ENCODE measurements around the gene CC2D2A.
"Not testable (repeated sequence)": the region's sequence is repeated elsewhere in the genome, so short reads cannot be mapped to it uniquely, and the experiment has no call there.

The CC2D2A gene

DNA sequence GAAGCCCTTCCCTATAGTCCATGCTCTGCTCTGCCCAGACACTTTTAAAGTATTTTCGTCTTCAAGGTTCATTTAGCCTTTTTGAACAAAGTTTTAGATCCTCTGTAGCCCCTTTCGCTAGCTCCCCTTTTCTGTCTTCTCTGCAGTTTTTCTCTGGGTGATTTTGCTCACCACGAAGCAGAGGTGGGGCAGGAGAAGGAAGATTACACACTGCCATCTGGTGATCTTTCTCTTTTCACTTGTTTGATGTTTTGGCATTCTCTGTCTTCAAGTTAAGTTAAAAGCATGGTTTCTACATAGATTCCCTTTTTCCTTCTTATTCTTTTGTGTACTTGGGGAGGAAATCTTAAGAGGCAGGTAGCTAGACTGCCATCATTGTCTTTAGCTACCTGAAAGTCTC is 43.9 kb downstream of the CC2D2A start:
- DNase-seq (ENCODE audit: low read depth in 4 of 4, low spot score in 1 of 4): no peak

DNA sequence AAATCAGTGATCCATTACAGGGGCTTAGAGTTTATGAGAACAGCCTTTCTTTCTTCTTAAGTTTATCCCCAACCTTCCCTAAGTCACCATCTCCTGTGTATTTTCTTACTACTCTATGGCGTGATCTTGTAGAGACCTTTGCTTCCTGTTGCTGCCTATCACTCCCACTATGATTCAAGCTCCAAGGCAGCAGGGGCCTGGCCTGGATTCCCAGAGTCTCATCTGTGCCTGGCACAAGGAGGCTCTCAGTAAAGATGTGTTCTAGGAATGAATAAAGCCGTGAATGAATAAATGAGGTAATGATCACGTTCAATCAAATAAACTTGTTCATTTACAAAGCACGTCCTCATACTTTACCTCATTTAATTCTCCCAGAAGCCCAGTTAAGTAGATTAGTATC is 45.4 kb downstream of the CC2D2A start:
- DNase-seq (ENCODE audit: low read depth in 4 of 4, low spot score in 1 of 4): no peak

GRCh38 chr4:15516494-15516893 is 46.8 kb downstream of the CC2D2A start:
- DNase-seq (ENCODE audit: low read depth in 4 of 4, low spot score in 1 of 4): no peak

- DNase-seq (ENCODE audit: low read depth in 4 of 4, low spot score in 1 of 4): not testable (repeated sequence)
These were observed 48.0 kb downstream of the CC2D2A start for GRCh38 chr4:15517681-15518080.

GRCh38 chr4:15521442-15522039 is 51.9 kb downstream of the CC2D2A start:
- DNase-seq (ENCODE audit: low read depth in 4 of 4, low spot score in 1 of 4): no peak

GRCh38 chr4:15525080-15525479 is 55.4 kb downstream of the CC2D2A start:
- no peak for DNase-seq (ENCODE audit: low read depth in 4 of 4, low spot score in 1 of 4)

DNA sequence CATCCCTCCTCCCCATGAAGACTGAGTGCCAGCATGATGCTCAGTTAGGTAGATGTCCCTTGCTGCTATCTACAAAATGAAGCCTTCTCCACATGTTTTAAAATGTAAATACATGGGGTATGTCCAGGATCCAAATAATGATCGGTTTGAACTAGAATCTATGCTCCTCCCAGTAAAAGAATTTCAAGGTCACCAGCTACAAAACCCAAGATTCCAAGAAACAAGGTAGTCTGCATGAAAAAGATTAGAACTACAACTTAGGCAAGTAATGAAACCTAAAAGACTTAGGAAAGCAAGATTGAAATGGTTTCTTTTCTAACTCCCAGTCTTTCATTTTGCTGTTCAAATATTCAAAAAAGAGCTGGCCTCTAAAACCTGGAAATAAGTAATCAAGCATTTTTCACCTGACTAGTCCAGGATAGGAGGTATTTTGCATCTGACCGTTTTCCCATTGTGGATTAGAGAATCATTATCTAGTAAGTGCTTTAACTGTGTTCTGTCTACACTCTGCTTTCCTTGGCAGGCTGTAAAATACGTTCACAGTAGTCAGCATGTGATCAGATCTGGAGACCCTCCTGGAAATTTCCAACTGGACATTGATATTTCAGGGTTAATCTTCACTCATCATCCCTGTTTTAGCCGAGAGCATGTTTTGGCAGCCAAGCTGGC is 57.4 kb downstream of the CC2D2A start:
- DNase-seq (ENCODE audit: low read depth in 4 of 4, low spot score in 1 of 4): no peak

GRCh38 chr4:15531792-15532191 is 62.1 kb downstream of the CC2D2A start:
- DNase-seq (ENCODE audit: low read depth in 4 of 4, low spot score in 1 of 4): no peak

- DNase-seq (ENCODE audit: low read depth in 4 of 4, low spot score in 1 of 4): no peak
These were observed 64.1 kb downstream of the CC2D2A start for GRCh38 chr4:15533817-15534216.

DNA sequence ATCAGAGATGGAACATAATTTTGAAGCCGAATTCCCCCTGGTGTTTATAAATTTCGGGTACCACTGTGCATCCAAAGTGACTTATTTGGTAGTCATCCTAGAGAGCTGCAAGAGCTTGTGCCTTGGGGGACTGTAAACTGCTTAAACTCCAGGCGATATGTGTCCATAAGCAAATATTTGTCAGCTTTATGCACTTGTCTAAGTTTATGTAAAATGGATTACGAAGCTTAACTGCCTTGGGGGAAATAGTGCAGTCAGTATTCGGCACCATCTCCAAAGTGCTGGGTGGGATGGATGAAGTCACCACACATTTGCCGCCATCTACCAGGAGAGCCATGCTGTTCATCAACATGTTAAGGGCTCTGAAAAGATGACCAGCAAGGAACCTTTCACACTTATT is 65.9 kb downstream of the CC2D2A start:
- no peak for DNase-seq (ENCODE audit: low read depth in 4 of 4, low spot score in 1 of 4)

DNA sequence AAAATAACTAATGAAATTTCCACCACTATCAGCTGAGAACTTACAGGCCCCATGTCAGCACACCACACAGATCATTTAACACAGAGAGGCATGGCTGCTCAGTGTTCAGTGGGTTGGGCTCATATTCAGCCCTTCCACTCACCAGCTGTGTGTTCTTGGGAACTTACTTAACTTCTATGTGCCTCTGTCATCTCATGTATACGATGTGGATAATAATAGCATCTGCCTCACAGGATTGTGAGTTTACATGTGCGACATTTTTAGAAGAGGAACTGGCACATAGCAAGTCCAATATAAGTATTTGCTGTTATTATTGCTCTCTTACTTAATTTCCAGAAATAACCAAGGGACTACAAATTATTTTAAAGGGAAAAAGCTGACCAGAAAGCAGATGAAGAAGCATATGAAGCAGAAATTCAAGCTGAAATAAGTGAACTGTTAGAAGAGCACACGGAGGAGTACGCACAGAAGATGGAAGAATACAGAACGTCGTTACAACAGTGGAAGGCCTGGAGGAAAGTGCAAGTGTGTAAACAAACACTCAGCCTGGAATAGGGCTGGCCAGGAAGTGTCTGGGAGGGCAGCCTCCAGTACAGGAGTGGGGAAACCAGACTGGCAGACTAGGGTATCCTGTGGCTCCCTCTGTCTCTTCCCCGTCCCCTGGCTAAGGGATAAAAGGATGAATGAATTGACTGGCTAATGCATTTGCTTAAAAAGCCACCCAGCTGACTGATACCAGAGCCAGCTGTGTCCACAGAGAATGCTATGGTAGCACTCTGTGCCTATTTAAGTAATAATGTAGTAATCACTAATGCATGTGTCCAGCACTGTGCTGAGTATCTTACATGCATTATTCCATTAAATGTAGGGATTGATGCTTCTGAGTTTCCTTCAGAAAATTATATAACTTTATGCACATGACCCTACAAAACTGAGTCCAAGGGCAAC is 67.1 kb downstream of the CC2D2A start:
- no peak for DNase-seq (ENCODE audit: low read depth in 4 of 4, low spot score in 1 of 4)

- DNase-seq (ENCODE audit: low read depth in 4 of 4, low spot score in 1 of 4): no peak
These were observed 72.3 kb downstream of the CC2D2A start for GRCh38 chr4:15541941-15542340.

DNA sequence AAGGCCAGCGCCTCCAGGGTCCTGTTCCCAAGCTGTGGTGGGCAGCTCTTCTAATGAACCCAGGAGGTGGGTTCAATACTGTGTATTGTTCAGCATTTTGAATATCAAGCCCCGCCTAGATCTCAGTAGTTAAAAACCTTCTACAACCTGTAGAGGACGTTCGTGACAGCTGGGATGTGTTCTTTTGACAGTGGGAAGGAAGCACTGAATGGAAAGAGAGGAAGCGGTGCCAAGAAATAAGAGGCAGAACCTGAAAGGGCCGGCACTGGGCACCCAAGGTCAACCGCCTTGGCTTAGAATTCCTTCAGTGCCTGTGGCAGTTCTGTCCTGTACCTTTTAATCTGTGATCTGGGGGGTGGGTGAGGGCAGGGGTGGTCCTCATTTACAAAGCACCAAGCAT is 73.1 kb downstream of the CC2D2A start:
- DNase-seq (ENCODE audit: low read depth in 4 of 4, low spot score in 1 of 4): no peak

DNA sequence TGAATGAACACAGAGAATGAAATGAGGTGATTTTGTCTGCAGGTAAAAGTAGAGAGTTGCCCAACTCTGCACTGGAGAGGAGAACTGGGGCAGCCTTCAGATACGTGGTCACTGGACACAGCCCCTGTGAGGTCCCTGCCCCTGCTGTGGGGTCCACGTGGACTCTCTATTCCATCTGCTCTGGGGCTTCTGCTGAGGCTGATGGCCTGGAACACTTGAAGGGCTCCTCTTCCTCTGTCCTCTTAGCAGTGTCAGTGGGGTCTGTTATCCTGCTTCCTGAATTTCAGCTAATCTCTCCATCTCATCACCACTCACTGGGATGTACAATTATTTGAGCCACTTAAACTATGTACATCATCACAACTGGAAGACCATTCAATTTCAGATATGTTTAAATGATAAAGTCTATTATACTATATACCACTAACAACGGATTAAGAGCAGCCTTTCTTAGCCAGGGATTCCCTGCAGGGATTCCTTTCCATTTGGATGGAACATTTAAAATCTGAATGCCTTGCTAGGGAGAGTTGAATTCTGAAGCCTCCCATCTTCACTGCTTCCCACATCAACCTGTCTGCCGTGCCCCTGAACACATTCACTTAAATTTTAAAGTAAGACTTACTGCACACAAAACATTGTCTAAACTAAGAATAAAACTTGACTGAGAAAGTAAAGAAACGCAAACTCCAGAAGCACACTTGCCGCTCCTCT is 74.0 kb downstream of the CC2D2A start:
- DNase-seq (ENCODE audit: low read depth in 4 of 4, low spot score in 1 of 4): no peak

- no peak for DNase-seq (ENCODE audit: low read depth in 4 of 4, low spot score in 1 of 4)
These were observed 74.6 kb downstream of the CC2D2A start for GRCh38 chr4:15544248-15544729.

- no peak for DNase-seq (ENCODE audit: low read depth in 4 of 4, low spot score in 1 of 4)
These were observed 75.7 kb downstream of the CC2D2A start for GRCh38 chr4:15545371-15545770.

DNA sequence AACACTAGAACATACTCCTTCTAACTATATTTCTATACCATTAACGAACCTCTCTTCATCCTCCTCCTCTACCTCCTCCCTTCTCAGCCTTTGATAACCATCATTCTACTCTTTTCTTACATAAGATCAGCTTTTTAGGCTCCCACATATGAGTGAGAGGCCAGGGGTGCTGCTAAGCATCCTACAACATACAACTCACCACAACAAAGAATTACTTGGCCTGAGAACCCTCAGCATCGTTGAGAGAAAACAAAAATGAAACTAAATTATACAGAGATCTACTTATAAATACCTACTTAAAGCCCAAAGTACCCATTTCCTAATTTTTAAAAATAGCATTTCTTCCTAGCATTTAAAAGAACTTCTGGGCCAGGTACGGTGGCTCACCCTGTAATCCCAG is 77.7 kb downstream of the CC2D2A start:
- no peak for DNase-seq (ENCODE audit: low read depth in 4 of 4, low spot score in 1 of 4)

- no peak for DNase-seq (ENCODE audit: low read depth in 4 of 4, low spot score in 1 of 4)
These were observed 80.8 kb downstream of the CC2D2A start for GRCh38 chr4:15550491-15550890.

DNA sequence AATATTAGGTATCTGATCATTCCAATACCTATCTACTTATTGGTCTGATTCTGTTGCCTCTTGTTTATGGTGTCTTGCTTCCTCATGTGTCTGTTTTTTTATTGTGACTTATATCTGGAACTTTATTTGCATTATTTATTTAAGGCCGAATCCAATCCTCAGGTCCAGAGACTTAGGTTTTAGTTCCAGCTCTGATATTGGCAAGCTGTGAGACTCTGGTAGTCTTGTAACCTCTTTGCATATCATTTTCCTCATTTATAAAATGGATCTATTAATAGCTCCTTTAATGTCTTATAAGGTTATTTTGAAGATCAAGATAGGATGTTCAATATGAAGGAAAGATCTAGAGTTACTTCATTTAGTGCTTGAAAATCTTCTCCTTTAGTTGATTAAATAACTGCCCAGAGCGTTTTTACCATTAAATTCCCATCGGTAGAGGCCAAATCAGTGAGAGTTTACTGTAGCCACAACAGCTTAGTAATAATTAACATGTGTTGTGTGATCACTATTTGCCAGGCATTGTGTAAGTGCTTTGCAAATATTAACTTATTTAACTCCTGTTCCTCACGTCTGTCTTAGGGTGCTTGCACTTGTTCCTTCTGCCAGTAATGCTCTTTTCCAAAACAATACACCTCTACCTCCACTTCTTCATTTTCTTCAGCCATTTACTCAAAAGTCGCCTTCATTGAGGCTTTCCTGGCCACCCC is 82.2 kb downstream of the CC2D2A start:
- DNase-seq (ENCODE audit: low read depth in 4 of 4, low spot score in 1 of 4): no peak

- no peak for DNase-seq (ENCODE audit: low read depth in 4 of 4, low spot score in 1 of 4)
These were observed 83.1 kb downstream of the CC2D2A start for GRCh38 chr4:15552557-15553362.
